Stimulated activated naive CD8-positive, alpha-beta T cell treated with anti-CD3 and anti-CD28 coated beads, Interleukin-15, Interleukin-2, amounts not matched to agents 100 U/mL and 50 U/mL, for 24 hours (primary cell): Measurements from ENCODE around the gene MALAT1.
A peak's percentile ranks its signal among the peaks of the same experiment; 100 is the strongest.

Source experiments
- ATAC-seq: fragments of 150-1000 bp; cut with Tn5 transposase; one replicate; pipeline ENCODE4 v1.10.0; 2021
- DNase-seq: peaks from one replicate; pipeline ENCODE4 v3.0.0; 2021

MALAT1 gene

GRCh38 chr11:65479184-65480145, 19.4 kb upstream of the MALAT1 start:
- no peak for DNase-seq
- ATAC-seq = no peak

- ATAC-seq (no peak), DNase-seq (no peak)
These were observed 16.5 kb upstream of the MALAT1 start for GRCh38 chr11:65482306-65482850.

- no peak for ATAC-seq
- no peak for DNase-seq
These were observed 13.0 kb upstream of the MALAT1 start for GRCh38 chr11:65485920-65486219.

- DNase-seq (no peak), ATAC-seq (no peak)
These were observed 12.0 kb upstream of the MALAT1 start for GRCh38 chr11:65486570-65487466.

GRCh38 chr11:65487467-65488272, 11.2 kb upstream of the MALAT1 start:
- peak; percentile 64 for DNase-seq

GRCh38 chr11:65488273-65489034, 10.4 kb upstream of the MALAT1 start:
- DNase-seq = peak; percentile 45

More at GRCh38 chr11:65487467-65488272, 11.2 kb upstream of the MALAT1 start:
- peak; percentile 62 for ATAC-seq

GRCh38 chr11:65489035-65489705, 9.7 kb upstream of the MALAT1 start:
- DNase-seq (no peak), ATAC-seq (no peak)

More at GRCh38 chr11:65488273-65489034, 10.4 kb upstream of the MALAT1 start:
- no peak for ATAC-seq

- no peak for DNase-seq
- no peak for ATAC-seq
These were observed 9.0 kb upstream of the MALAT1 start for GRCh38 chr11:65489706-65490320.

- ATAC-seq (no peak), DNase-seq (no peak)
These were observed 7.7 kb upstream of the MALAT1 start for GRCh38 chr11:65491163-65491465.

- peak; percentile 8 for ATAC-seq
- DNase-seq = peak; percentile 48
These were observed 7.0 kb upstream of the MALAT1 start for GRCh38 chr11:65491614-65492386.

- no peak for ATAC-seq
- no peak for DNase-seq
These were observed 6.5 kb upstream of the MALAT1 start for GRCh38 chr11:65492387-65492636.

- DNase-seq = peak; percentile 50
- ATAC-seq = peak; percentile 45
These were observed 6.0 kb upstream of the MALAT1 start for GRCh38 chr11:65492637-65493366.

GRCh38 chr11:65493367-65494176, 5.3 kb upstream of the MALAT1 start:
- ATAC-seq (no peak), DNase-seq (no peak)

GRCh38 chr11:65496304-65497140, 2.3 kb upstream of the MALAT1 start:
- DNase-seq (peak; percentile 37), ATAC-seq (no peak)

GRCh38 chr11:65497141-65498041, 1.5 kb upstream of the MALAT1 start:
- ATAC-seq (peak; percentile 84), DNase-seq (peak; percentile 99)
